Activated T-cell treated with anti-CD3 and anti-CD28 coated beads, Interleukin-2, amount 50 U/mL, for 72 hours (primary cell): ENCODE data around the gene PHKA2. TPM values are rescaled to one million over a fixed set of nuclear protein-coding genes. Genes with fewer than 3 reads are reported as not detected.
A peak's percentile ranks its signal among the peaks of the same experiment; 100 is the strongest.

Experiments
- ATAC-seq, 2 donors: fragments of 150-1000 bp; cut with Tn5 transposase; replicated peaks in 1 of 2; 2 replicates each; pipeline ENCODE4 v1.10.0; 2021; ENCODE audit warnings: moderate library complexity in 2 of 2, mild to moderate bottlenecking in 1 of 2
- DNase-seq, 2 donors: peaks; one replicate each; pipeline ENCODE4 v3.0.0; 2021 to 2022; ENCODE audit warnings: mixed read lengths in 1 of 2
- H3K27ac Mint-ChIP-seq: one replicate; pipeline ENCODE4 v1.8.0; 2022; ENCODE audit warnings: mild to moderate bottlenecking, moderate library complexity, mixed read lengths
- H3K27me3 Mint-ChIP-seq: one replicate; pipeline ENCODE4 v1.8.0; 2022; ENCODE audit warnings: low read depth, mixed read lengths
- H3K36me3 Mint-ChIP-seq, 2 donors: one replicate each; pipeline ENCODE4 v1.8.0; 2022; ENCODE audit warnings: mixed read lengths in 2 of 2, mild to moderate bottlenecking in 1 of 2; ENCODE audit not compliant: insufficient read depth in 2 of 2
- H3K4me1 Mint-ChIP-seq: one replicate; pipeline ENCODE4 v1.8.0; 2022; ENCODE audit warnings: low read depth, mixed read lengths
- H3K4me3 Mint-ChIP-seq, 2 donors: one replicate each; pipeline ENCODE4 v1.8.0; 2022; ENCODE audit warnings: mild to moderate bottlenecking in 2 of 2, mixed read lengths in 2 of 2, moderate library complexity in 2 of 2
- H3K9me3 Mint-ChIP-seq, 2 donors: one replicate each; pipeline ENCODE4 v1.8.0; 2022; ENCODE audit warnings: mixed read lengths in 2 of 2
- total RNA-seq, 2 donors: library from RNA; stranded (reverse); gene quantifications; one replicate each; pipeline ENCODE4 v1.2.3, GENCODE V29; 2022

The PHKA2 gene
- total RNA-seq, 2 donors from 2014 or later: 27.2 to 30.3 TPM

- Mint-ChIP-seq H3K27ac (no peak overlapping the region), H3K9me3 (no peaks in the 10 kb centered on the region), H3K4me1 (peaks cover 23% of the 10 kb centered on the region), H3K27me3 (no peaks in the 10 kb centered on the region), H3K36me3 (no peaks in the 10 kb centered on the region), H3K4me3 (no peak overlapping the region)
- DNase-seq: no peak
- no peak for ATAC-seq
Observed at GRCh38 chrX:18888281-18888680, 95.6 kb downstream of the PHKA2 start.

DNA sequence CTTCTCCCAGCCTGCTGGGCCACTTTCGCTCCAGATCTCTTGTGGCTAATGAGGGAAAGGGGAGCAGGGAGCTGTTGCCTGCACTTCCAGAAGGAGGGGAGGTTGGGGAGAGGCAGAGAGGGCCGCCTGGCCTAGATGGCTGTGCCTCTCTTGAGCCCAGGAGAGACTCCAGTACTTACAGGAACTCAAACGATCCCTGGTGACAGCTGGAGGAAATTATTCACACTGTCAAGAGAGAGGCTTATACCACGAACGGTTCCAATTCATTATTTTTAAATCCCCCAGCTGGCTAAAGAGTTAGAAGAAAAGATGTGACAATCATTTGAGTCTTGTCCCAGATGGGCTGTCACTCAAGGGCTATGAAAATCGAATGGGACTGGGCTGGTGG, 96.1 kb downstream of the PHKA2 start:
- Mint-ChIP-seq H3K4me3 (peak overlapping the region in 1 of 2 donors; percentile 9), H3K27me3 (no peaks in the 10 kb centered on the region), H3K27ac (no peak overlapping the region), H3K9me3 (no peaks in the 10 kb centered on the region), H3K36me3 (no peaks in the 10 kb centered on the region), H3K4me1 (peaks cover 23% of the 10 kb centered on the region)
- ATAC-seq: no peak
- DNase-seq: no peak

- no peaks in the 10 kb centered on the region for H3K27me3 Mint-ChIP-seq
- DNase-seq (no peak), ATAC-seq (no peak)
- H3K27ac Mint-ChIP-seq: peak overlapping the region; percentile 42
- no peaks in the 10 kb centered on the region for H3K36me3 Mint-ChIP-seq
- H3K9me3 Mint-ChIP-seq: no peaks in the 10 kb centered on the region
- peak overlapping the region; percentile 80 to 94 for H3K4me3 Mint-ChIP-seq
- peaks cover 23% of the 10 kb centered on the region for H3K4me1 Mint-ChIP-seq
Observed at GRCh38 chrX:18887177-18887824, 96.6 kb downstream of the PHKA2 start.

GRCh38 chrX:18886344-18887161, 97.4 kb downstream of the PHKA2 start:
- H3K27me3 Mint-ChIP-seq: no peaks in the 10 kb centered on the region
- no peaks in the 10 kb centered on the region for H3K9me3 Mint-ChIP-seq
- peak overlapping the region; percentile 94 for H3K27ac Mint-ChIP-seq
- ATAC-seq: peak; percentile 80 to 86
- H3K4me3 Mint-ChIP-seq: peak overlapping the region; percentile 80 to 94
- H3K4me1 Mint-ChIP-seq: peaks cover 23% of the 10 kb centered on the region
- peak; percentile 58 to 59 for DNase-seq
- H3K36me3 Mint-ChIP-seq: no peaks in the 10 kb centered on the region

DNA sequence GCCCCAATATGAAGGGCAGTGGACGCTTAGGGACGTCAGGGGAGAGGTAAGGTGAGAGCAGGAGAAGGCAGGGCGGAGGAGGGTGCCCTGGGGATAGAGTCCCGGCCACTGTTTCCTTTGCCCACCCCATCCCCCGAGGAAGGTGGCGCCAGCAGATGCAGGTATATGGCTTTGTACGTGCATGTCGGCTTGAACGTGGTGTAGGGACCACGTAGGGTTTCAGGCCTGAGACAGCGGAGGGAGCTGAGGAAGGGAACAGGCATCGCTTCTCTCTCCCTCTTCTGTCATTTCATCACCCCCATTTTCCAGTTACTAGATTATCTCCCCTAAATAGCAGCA, 97.9 kb downstream of the PHKA2 start:
- H3K36me3 Mint-ChIP-seq: no peaks in the 10 kb centered on the region
- H3K27me3 Mint-ChIP-seq: no peaks in the 10 kb centered on the region
- H3K4me3 Mint-ChIP-seq: peak overlapping the region; percentile 80 to 94
- DNase-seq (no peak), ATAC-seq (peak; percentile 29)
- H3K9me3 Mint-ChIP-seq: no peaks in the 10 kb centered on the region
- peaks cover 23% of the 10 kb centered on the region for H3K4me1 Mint-ChIP-seq
- peak overlapping the region; percentile 94 for H3K27ac Mint-ChIP-seq

DNA sequence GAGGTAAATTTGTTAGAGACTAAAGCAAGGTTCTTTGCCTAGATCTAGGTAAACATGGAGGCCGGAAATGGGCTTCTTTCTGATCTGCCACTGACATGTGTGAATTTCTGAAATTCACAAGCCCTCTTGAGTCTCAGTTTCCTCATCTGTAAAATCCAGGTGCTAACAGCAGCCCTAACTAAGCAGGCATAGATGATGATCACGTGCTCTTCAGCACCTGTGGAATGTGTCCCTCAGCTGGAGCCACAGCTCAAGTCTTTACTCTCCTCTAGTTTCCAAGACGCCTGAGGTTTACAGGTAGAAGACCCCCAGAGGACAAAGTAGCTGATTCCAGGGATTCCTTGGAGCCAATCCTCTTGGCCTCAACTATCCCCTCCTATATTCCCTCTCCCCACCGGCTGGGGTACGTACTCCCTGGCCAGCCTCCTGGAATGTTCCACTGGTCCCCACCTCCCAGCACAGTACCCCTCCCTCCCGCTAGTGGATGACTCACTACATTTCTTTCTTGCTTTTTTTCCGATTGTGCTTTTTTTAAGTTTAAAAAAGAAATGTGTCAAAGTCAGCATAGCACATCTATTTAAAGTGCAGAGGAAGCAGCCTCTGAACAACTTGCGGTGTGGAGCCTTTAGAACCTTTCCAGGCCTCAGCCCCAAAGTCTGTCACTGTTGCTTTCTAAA, 98.4 kb downstream of the PHKA2 start:
- peak overlapping the region; percentile 94 for H3K27ac Mint-ChIP-seq
- H3K36me3 Mint-ChIP-seq: no peaks in the 10 kb centered on the region
- peak overlapping the region; percentile 80 to 94 for H3K4me3 Mint-ChIP-seq
- DNase-seq (no peak), ATAC-seq (peak in 1 of 2 donors; percentile 18)
- H3K4me1 Mint-ChIP-seq: peaks cover 23% of the 10 kb centered on the region
- H3K27me3 Mint-ChIP-seq: no peaks in the 10 kb centered on the region
- H3K9me3 Mint-ChIP-seq: no peaks in the 10 kb centered on the region

DNA sequence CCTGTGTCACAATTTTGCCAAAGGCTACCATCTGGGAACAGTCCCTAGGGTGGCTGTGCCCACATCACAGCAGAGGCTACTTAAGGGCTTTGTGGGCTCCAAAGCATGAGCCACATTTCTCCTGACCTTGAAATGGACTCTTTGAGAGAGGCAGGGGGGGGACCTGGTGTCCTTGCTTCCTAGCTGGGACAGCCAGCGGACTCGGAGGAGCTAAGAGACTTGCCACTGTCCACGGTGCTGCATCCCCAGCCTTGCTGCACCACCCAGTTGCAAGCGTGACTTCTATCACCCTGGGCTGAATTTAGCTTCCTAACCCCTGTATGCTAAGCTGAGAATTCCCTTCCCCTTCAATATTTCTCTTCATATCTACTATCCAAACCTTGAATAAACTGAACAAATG, 99.0 kb downstream of the PHKA2 start:
- no peak for ATAC-seq
- Mint-ChIP-seq H3K9me3 (no peaks in the 10 kb centered on the region), H3K4me1 (peaks cover 23% of the 10 kb centered on the region), H3K4me3 (no peak overlapping the region), H3K36me3 (no peaks in the 10 kb centered on the region), H3K27ac (no peak overlapping the region), H3K27me3 (no peaks in the 10 kb centered on the region)
- no peak for DNase-seq

GRCh38 chrX:18883961-18884765, 99.8 kb downstream of the PHKA2 start:
- Mint-ChIP-seq H3K4me3 (no peak overlapping the region), H3K36me3 (no peaks in the 10 kb centered on the region), H3K9me3 (no peaks in the 10 kb centered on the region), H3K27me3 (no peaks in the 10 kb centered on the region), H3K27ac (no peak overlapping the region), H3K4me1 (peaks cover 23% of the 10 kb centered on the region)
- DNase-seq (no peak), ATAC-seq (no peak)

DNA sequence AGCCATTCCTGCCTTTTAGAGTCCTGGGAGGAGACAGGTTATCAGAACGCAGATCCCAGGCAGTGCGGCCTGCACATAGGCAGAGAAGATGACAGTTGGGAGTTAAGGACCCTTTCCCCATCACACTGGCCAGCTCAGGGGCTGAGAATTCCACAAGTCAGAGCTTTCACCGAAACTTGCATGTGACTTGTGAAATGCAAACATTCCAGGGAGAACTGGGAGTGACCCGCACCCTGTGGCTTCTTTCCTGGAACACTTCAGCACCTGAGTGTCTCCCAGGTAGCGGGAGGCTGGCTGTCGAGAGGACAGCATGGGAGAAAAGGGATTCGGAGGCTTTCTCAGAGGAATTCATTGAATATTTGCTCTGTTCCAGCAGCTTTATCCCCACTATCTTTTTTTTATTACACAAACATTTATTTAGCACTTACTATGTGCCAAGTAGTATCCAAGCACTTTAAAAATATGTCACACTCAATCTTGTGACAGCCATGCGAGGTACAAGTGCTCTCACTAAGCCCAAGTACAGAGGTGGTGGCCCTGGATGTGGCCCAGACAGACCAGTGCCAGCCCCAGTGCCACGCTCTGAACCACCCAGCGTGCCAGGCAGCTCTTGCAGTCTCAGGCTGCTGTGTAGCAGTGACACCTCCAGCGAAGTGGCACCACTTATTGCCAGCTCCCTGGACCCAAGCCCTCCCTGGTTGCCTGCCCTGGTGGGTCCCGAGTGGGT, 100.5 kb downstream of the PHKA2 start:
- Mint-ChIP-seq H3K27me3 (peaks cover 7% of the 10 kb centered on the region), H3K4me1 (peaks cover 23% of the 10 kb centered on the region), H3K4me3 (no peak overlapping the region), H3K27ac (no peak overlapping the region), H3K9me3 (no peaks in the 10 kb centered on the region), H3K36me3 (no peaks in the 10 kb centered on the region)
- ATAC-seq: no peak
- no peak for DNase-seq

- no peak for DNase-seq
- Mint-ChIP-seq H3K27ac (no peak overlapping the region), H3K9me3 (no peaks in the 10 kb centered on the region), H3K27me3 (peaks cover 16% of the 10 kb centered on the region), H3K4me3 (no peak overlapping the region), H3K4me1 (no peaks in the 10 kb centered on the region), H3K36me3 (no peaks in the 10 kb centered on the region)
- ATAC-seq: no peak
Observed at GRCh38 chrX:18879144-18879543, 104.8 kb downstream of the PHKA2 start.

DNA sequence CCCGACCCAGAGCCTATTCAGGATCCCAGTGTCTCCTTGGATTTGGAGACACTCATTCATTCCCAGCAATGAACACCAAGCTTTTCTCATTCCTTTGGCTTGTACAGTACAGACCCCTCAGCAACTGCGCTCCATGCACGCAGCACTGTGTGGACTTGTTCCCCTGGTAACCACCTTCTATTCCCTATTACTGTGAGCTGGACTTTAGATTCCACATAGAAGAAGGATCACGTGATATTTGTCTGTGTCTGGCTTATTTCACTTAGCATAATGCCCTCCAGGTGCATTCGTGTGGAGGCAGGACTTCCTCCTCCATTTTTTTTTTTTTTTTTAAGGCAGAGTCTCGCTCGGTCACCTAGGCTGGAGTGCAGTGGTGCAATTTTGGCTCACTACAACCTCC, 106.4 kb downstream of the PHKA2 start:
- Mint-ChIP-seq H3K4me3 (no peak overlapping the region), H3K27me3 (peaks cover 16% of the 10 kb centered on the region), H3K9me3 (no peaks in the 10 kb centered on the region), H3K27ac (no peak overlapping the region), H3K4me1 (peaks cover 10% of the 10 kb centered on the region), H3K36me3 (no peaks in the 10 kb centered on the region)
- DNase-seq (no peak), ATAC-seq (no peak)

DNA sequence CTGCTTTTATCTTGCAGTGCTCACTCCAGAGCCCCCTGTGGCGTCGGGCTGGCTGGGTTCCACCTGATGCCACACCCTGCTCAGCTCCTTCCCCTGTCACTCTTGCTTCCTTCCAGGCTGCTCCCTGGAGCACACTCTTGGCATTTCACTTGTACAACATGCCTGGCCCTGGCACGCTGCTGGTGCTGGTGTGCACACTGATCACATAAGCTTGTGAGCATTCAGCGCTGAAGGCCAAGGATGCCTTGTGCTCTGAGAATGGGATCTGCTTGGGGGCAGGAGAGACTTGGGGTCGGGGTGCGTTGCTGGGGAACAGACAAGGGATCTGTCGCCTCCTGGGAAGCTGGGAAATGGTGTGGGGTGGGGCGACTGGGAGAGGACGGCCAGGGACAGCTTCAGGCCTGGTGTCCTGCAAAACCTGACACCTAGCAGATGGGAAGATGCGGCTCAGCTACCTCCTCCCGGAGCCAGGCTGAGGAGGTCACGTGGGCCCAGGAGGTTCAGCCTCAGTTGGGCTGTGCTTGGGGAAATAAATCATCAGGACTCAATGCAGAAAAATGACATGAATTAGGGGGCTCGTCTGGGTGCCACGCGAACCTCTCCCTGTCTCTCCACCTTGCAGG, 108.5 kb downstream of the PHKA2 start:
- no peaks in the 10 kb centered on the region for H3K9me3 Mint-ChIP-seq
- H3K4me3 Mint-ChIP-seq: no peak overlapping the region
- peaks cover 16% of the 10 kb centered on the region for H3K27me3 Mint-ChIP-seq
- ATAC-seq (no peak), DNase-seq (no peak)
- no peak overlapping the region for H3K27ac Mint-ChIP-seq
- no peaks in the 10 kb centered on the region for H3K36me3 Mint-ChIP-seq
- H3K4me1 Mint-ChIP-seq: peaks cover 10% of the 10 kb centered on the region
